ENCODE results near the gene MEX3A. TPM values are rescaled to one million over a fixed set of nuclear protein-coding genes. Genes with fewer than 3 reads are reported as not detected.

Gene MEX3A
- total and polyA plus RNA-seq, 2 donors (not counting 3 experiments of a cell fraction or from before 2014, with no cell fraction given) = 20.2 to 23.6 TPM

- no TSS peak for BruUV-seq (replicated peaks)
- no peak for FAIRE-seq
- CTCF ChIA-PET = interaction anchor here (0.6 to 1.2 kb wide), 4 partner anchors 9 to 24 kb away, joined by 3 to 6 read pairs (median 4); partner anchors contain the start of genes LAMTOR2, SSR2 and UBQLN4
These were observed 37.2 kb downstream of the MEX3A start for GRCh38 chr1:156045076-156045475.

More at GRCh38 chr1:156045076-156045475, 37.2 kb downstream of the MEX3A start:
- H4K20me1 ChIP-seq (replicated peaks; ENCODE audit: control insufficient read depth, extremely low read depth, insufficient read depth, low read length) = no peaks in the 10 kb centered on the region
- no peak overlapping the region for H3K4me3 ChIP-seq (replicated peaks in 1 of 3; ENCODE audit: insufficient read depth in 1 of 3, low read depth in 1 of 3, low read length in 3 of 3)
- peaks cover 12% of the 10 kb centered on the region for H3K4me1 ChIP-seq (ENCODE audit: control insufficient read depth, extremely low read depth, insufficient read depth, low read length)
- intact Hi-C loops (cut with micrococcal nuclease) (no loop called here), dilution Hi-C loops (cut with MboI; ENCODE audit: extremely low pct_ligation_motif_present, low sequenced_read_pairs) (no loop called here)
- H3K27me3 ChIP-seq (ENCODE audit: control insufficient read depth in 2 of 2, insufficient read depth in 2 of 2, low read length in 2 of 2) = no peaks in the 10 kb centered on the region
- no peak for DNase-seq (ENCODE audit: low read depth, low spot score)
- H2AFZ ChIP-seq (ENCODE audit: low read depth, low read length) = no peak overlapping the region
- no peak overlapping the region for H3K27ac ChIP-seq (ENCODE audit: insufficient read depth, low read depth, low read length)
- no peak for TF ChIP-seq EZH2 (IDR thresholded peaks at IDR 0.05; ENCODE audit: borderline replicate concordance, low read depth, low read length, severe bottlenecking)
- no peak for TF ChIP-seq GATA2 (IDR thresholded peaks at IDR 0.05; ENCODE audit: insufficient read depth, insufficient read length, low read depth, low read length)
- TF ChIP-seq POLR2AphosphoS5 (IDR thresholded peaks at IDR 0.05; ENCODE audit: insufficient read depth, low read depth, low read length) = no peak
- no peak for TF ChIP-seq MYC (IDR thresholded peaks at IDR 0.05; ENCODE audit: low read depth, low read length)
- no peak for TF ChIP-seq JUN (IDR thresholded peaks at IDR 0.05; ENCODE audit: borderline replicate concordance, insufficient read depth, insufficient read length, low read depth)
- no peak for TF ChIP-seq FOS (IDR thresholded peaks at IDR 0.05; ENCODE audit: borderline replicate concordance, insufficient read depth, low read length)
- TF ChIP-seq MAX (IDR thresholded peaks at IDR 0.05; ENCODE audit: insufficient read depth, insufficient read length) = no peak
- no peak for TF ChIP-seq CTCF (IDR thresholded peaks at IDR 0.05; ENCODE audit: extremely low read depth in 1 of 2, insufficient read depth in 1 of 2, low read depth in 1 of 2, low read length in 2 of 2)
- TF ChIP-seq POLR2A (IDR thresholded peaks at IDR 0.05; ENCODE audit: low read depth, low read length) = no peak
- no peak overlapping the region for H3K9ac ChIP-seq (replicated peaks; ENCODE audit: extremely low read depth, insufficient read depth, low read length)
- H3K9me1 ChIP-seq (replicated peaks; ENCODE audit: control insufficient read depth, extremely low read depth, insufficient read depth, low read length) = no peaks in the 10 kb centered on the region
- H3K79me2 ChIP-seq (ENCODE audit: control insufficient read depth, insufficient read depth, low read length) = no peaks in the 10 kb centered on the region
- no peak overlapping the region for H3K4me2 ChIP-seq (ENCODE audit: insufficient read depth, low read length)
- POLR2A ChIA-PET = interaction anchor here (0.5 kb wide), 1 partner anchor 25 kb away, joined by 6 read pairs; no protein-coding TSS in a partner anchor
- H3K36me3 ChIP-seq (ENCODE audit: control insufficient read depth in 2 of 2, extremely low read depth in 1 of 2, insufficient read depth in 2 of 2, low read length in 2 of 2) = peaks cover 4 to 27% of the 10 kb centered on the region in 2 experiments
- H3K9me3 ChIP-seq (replicated peaks; ENCODE audit: control insufficient read depth, insufficient read depth, low read length) = no peaks in the 10 kb centered on the region

All from endothelial cell of umbilical vein (primary cell).